K562 (cell line): ENCODE data around the gene SLC34A3. TPM values are rescaled to one million over a fixed set of nuclear protein-coding genes. Genes with fewer than 3 reads are reported as not detected.
A peak's percentile ranks its signal among the peaks of the same experiment; 100 is the strongest.

Experiments used
- HDGF ChIP-seq: fragments of 450-650 bp; IDR thresholded peaks from 2 replicates; pipeline ENCODE4 v1.6.1; 2016
- KAT7 ChIP-seq: sonication (generic); formaldehyde crosslinking; IDR thresholded peaks from 2 replicates; pipeline ENCODE4 v1.8.0; 2022; ENCODE audit warnings: missing genetic modification reagents, mild to moderate bottlenecking, borderline replicate concordance
- LEF1 ChIP-seq: fragments of 450-650 bp; IDR thresholded peaks from 2 replicates; pipeline ENCODE4 v1.6.1; 2016; ENCODE audit warnings: mild to moderate bottlenecking
- MYNN ChIP-seq, 2 experiments: sonication (generic); formaldehyde crosslinking in 1 of 2; IDR thresholded peaks; 2 replicates each; pipeline versions ENCODE4 v1.5.0 to v1.6.1; 2016 to 2020; ENCODE audit warnings: antibody characterized with exemption in 1 of 2, missing genetic modification reagents in 1 of 2
- PCBP1 ChIP-seq: fragments of 200-400 bp; formaldehyde crosslinking; IDR thresholded peaks from 2 replicates; pipeline ENCODE4 v1.6.1; 2018; ENCODE audit warnings: mild to moderate bottlenecking, low read depth, low read length; ENCODE audit not compliant: poor library complexity, severe bottlenecking
- SMAD2 ChIP-seq: fragments of 150-350 bp; IDR thresholded peaks from 2 replicates; pipeline ENCODE4 v1.6.1; 2014; ENCODE audit warnings: low read depth, mild to moderate bottlenecking, low read length
- SMARCA5 ChIP-seq: fragments of 450-650 bp; IDR thresholded peaks from 2 replicates; pipeline ENCODE4 v1.6.1; 2016
- XRCC3 ChIP-seq: fragments of 450-650 bp; IDR thresholded peaks from 2 replicates; pipeline ENCODE4 v1.6.1; 2017; ENCODE audit warnings: mild to moderate bottlenecking, moderate library complexity
- ZNF253 ChIP-seq: fragments of 250-450 bp; sonication (Bioruptor Pico); conservative IDR thresholded peaks from 2 replicates; pipeline ENCODE4 v1.6.1; 2021; ENCODE audit warnings: mild to moderate bottlenecking
- polyA plus RNA-seq, 8 experiments: library from polyadenylated mRNA; depleted of rRNA in 4 of 8; stranded (reverse) in 5 of 8; unstranded in 3 of 8; fragments of >200 nt; fragmentation: Nextera tagmentation in 2 of 8; fragmentation: Illumina TruSeq in 1 of 8; extraction: Ambion mirVana in 2 of 8; extraction: Trizol in 1 of 8; gene quantifications; 2 replicates each; pipeline versions ENCODE4 v1.2.1 to v1.2.3, GENCODE V29; 2011 to 2014; ENCODE audit warnings: inconsistent platforms in 1 of 8, missing spikeins in 1 of 8
- total RNA-seq, 7 experiments: library from RNA; depleted of rRNA in 6 of 7; stranded (reverse); fragments of >200 nt in 6 of 7; fragmentation: Illumina TruSeq in 2 of 7; extraction: Trizol in 2 of 7; gene quantifications; 2 replicates each; pipeline versions ENCODE4 v1.2.1 to v1.2.3, GENCODE V29; 2011 to 2021; ENCODE audit warnings: low replicate concordance in 1 of 7
- TF ChIP-seq, protein P1 (sequence below): sonication (generic); IDR thresholded peaks from 2 replicates; pipeline ENCODE4 v1.6.1; 2016
- TF ChIP-seq, protein P2 (sequence below): fragments of 450-650 bp; conservative IDR thresholded peaks from 2 replicates; pipeline ENCODE4 v1.6.1; 2016; ENCODE audit warnings: missing genetic modification characterization, low read depth, mild to moderate bottlenecking, missing compliant biosample characterization, moderate library complexity
- TF ChIP-seq, protein P3 (sequence below): fragments of 250-450 bp; sonication (Bioruptor Pico); IDR thresholded peaks from 2 replicates; pipeline ENCODE4 v1.5.0; 2021
- TF ChIP-seq, protein P4 (sequence below): fragments of 450-650 bp; formaldehyde crosslinking; IDR thresholded peaks from 2 replicates; pipeline ENCODE4 v1.4.0; 2022; ENCODE audit warnings: missing genetic modification characterization
- TF ChIP-seq, protein P5 (sequence below): fragments of 250-450 bp; sonication (Bioruptor Pico); IDR thresholded peaks from 2 replicates; pipeline ENCODE4 v1.8.0; 2021; ENCODE audit warnings: borderline replicate concordance, mild to moderate bottlenecking, moderate library complexity; ENCODE audit not compliant: poor library complexity, severe bottlenecking
- TF ChIP-seq, protein P6 (sequence below): fragments of 250-450 bp; sonication (Bioruptor Pico); IDR thresholded peaks from 2 replicates; pipeline ENCODE4 v1.4.0; 2020; ENCODE audit warnings: mild to moderate bottlenecking
- TF ChIP-seq, protein P7 (sequence below): fragments of 450-650 bp; formaldehyde crosslinking; IDR thresholded peaks from 2 replicates; pipeline ENCODE4 v1.4.0; 2020; ENCODE audit warnings: mild to moderate bottlenecking, mixed read lengths
- TF ChIP-seq, protein P8 (sequence below): sonication (generic); formaldehyde crosslinking; IDR thresholded peaks from 2 replicates; pipeline ENCODE4 v1.8.1; 2022; ENCODE audit warnings: missing genetic modification reagents

Gene SLC34A3
- total and polyA plus RNA-seq, 9 of the 15 experiments (the other 6 are each of a cell fraction or from before 2014, with no cell fraction given) = not detected

DNA sequence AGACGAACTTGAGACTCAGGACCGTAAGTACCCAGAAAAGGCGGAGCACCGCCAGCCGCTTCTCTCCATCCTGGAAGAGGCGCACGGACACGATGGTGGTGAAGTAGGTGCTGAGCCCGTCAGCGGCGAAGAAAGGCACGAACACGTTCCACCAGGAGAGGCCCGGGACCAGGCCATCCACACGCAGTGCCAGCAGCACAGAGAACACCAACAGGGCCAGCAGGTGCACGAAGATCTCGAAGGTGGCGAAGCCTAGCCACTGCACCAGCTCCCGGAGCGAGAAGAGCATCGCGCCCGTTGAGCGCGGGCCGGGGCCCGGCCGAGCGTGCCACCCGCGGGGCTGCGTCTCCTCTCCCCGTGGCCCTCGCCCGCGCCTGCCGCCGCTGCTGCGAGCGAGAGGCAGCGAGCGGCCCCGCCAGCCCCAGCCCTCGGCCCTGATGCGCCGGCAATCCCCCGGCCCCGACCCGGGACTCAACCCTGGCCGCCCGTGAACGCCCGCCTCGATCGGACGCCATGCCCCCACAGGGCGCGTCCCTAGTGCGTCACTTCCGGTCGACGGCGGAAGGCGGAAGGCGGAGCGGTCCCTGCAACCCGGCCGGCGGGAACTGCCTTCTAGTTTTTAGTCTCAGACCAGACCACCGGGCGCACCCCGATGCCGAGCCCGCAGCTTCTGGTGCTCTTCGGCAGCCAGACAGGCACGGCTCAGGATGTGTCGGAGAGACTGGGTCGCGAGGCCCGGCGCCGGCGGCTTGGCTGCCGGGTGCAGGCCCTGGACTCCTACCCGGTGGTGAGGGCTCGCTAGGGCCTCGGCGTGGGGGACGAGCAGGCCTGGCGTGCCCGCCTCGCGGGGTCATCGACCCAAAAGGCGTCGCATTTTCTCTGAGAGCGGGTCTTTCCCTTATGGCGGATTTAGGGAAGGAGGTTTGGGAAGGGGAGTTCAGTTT is 25.3 kb upstream of the SLC34A3 start, which contains the start of the genes NDOR1 and TMEM203 (continued):
- TF ChIP-seq, protein P1, sequence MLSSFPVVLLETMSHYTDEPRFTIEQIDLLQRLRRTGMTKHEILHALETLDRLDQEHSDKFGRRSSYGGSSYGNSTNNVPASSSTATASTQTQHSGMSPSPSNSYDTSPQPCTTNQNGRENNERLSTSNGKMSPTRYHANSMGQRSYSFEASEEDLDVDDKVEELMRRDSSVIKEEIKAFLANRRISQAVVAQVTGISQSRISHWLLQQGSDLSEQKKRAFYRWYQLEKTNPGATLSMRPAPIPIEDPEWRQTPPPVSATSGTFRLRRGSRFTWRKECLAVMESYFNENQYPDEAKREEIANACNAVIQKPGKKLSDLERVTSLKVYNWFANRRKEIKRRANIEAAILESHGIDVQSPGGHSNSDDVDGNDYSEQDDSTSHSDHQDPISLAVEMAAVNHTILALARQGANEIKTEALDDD = no peak
- TF ChIP-seq SMAD2 (no peak), PCBP1 (peak; percentile 79), HDGF (no peak), LEF1 (0 out of 2 replicates have a peak, but pooled peaks have one; percentile 20), KAT7 (CRISPR knock-in tag) (no peak), XRCC3 (no peak), ZNF253 (CRISPR knock-in tag) (no peak), MYNN (IDR thresholded peaks at IDR 0.05) (0 out of 2 replicates have a peak, but pooled peaks have one; percentile 29), MYNN (CRISPR knock-in tag; IDR thresholded peaks at IDR 0.05) (no peak), SMARCA5 (no peak)
- TF ChIP-seq, protein P2, sequence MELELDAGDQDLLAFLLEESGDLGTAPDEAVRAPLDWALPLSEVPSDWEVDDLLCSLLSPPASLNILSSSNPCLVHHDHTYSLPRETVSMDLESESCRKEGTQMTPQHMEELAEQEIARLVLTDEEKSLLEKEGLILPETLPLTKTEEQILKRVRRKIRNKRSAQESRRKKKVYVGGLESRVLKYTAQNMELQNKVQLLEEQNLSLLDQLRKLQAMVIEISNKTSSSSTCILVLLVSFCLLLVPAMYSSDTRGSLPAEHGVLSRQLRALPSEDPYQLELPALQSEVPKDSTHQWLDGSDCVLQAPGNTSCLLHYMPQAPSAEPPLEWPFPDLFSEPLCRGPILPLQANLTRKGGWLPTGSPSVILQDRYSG = no peak
- TF ChIP-seq, protein P3, sequence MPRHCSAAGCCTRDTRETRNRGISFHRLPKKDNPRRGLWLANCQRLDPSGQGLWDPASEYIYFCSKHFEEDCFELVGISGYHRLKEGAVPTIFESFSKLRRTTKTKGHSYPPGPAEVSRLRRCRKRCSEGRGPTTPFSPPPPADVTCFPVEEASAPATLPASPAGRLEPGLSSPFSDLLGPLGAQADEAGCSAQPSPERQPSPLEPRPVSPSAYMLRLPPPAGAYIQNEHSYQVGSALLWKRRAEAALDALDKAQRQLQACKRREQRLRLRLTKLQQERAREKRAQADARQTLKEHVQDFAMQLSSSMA (CRISPR knock-in tag) = no peak
- TF ChIP-seq, protein P4, sequence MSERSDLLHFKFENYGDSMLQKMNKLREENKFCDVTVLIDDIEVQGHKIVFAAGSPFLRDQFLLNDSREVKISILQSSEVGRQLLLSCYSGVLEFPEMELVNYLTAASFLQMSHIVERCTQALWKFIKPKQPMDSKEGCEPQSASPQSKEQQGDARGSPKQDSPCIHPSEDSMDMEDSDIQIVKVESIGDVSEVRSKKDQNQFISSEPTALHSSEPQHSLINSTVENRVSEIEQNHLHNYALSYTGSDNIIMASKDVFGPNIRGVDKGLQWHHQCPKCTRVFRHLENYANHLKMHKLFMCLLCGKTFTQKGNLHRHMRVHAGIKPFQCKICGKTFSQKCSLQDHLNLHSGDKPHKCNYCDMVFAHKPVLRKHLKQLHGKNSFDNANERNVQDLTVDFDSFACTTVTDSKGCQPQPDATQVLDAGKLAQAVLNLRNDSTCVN = no peak
- TF ChIP-seq, protein P5, sequence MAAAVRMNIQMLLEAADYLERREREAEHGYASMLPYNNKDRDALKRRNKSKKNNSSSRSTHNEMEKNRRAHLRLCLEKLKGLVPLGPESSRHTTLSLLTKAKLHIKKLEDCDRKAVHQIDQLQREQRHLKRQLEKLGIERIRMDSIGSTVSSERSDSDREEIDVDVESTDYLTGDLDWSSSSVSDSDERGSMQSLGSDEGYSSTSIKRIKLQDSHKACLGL (CRISPR knock-in tag) = no peak
- TF ChIP-seq, protein P6, sequence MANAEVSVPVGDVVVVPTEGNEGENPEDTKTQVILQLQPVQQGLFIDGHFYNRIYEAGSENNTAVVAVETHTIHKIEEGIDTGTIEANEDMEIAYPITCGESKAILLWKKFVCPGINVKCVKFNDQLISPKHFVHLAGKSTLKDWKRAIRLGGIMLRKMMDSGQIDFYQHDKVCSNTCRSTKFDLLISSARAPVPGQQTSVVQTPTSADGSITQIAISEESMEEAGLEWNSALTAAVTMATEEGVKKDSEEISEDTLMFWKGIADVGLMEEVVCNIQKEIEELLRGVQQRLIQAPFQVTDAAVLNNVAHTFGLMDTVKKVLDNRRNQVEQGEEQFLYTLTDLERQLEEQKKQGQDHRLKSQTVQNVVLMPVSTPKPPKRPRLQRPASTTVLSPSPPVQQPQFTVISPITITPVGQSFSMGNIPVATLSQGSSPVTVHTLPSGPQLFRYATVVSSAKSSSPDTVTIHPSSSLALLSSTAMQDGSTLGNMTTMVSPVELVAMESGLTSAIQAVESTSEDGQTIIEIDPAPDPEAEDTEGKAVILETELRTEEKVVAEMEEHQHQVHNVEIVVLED (CRISPR knock-in tag) = peak; percentile 65
- TF ChIP-seq, protein P7, sequence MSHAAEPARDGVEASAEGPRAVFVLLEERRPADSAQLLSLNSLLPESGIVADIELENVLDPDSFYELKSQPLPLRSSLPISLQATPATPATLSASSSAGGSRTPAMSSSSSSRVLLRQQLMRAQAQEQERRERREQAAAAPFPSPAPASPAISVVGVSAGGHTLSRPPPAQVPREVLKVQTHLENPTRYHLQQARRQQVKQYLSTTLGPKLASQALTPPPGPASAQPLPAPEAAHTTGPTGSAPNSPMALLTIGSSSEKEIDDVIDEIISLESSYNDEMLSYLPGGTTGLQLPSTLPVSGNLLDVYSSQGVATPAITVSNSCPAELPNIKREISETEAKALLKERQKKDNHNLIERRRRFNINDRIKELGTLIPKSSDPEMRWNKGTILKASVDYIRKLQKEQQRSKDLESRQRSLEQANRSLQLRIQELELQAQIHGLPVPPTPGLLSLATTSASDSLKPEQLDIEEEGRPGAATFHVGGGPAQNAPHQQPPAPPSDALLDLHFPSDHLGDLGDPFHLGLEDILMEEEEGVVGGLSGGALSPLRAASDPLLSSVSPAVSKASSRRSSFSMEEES (CRISPR knock-in tag) = no peak
- TF ChIP-seq, protein P8, sequence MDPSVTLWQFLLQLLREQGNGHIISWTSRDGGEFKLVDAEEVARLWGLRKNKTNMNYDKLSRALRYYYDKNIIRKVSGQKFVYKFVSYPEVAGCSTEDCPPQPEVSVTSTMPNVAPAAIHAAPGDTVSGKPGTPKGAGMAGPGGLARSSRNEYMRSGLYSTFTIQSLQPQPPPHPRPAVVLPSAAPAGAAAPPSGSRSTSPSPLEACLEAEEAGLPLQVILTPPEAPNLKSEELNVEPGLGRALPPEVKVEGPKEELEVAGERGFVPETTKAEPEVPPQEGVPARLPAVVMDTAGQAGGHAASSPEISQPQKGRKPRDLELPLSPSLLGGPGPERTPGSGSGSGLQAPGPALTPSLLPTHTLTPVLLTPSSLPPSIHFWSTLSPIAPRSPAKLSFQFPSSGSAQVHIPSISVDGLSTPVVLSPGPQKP (CRISPR knock-in tag) = no peak
